ENCODE data around the gene TCF12. TPM values are rescaled to one million over a fixed set of nuclear protein-coding genes. Genes with fewer than 3 reads are reported as not detected.

The TCF12 gene
- total RNA-seq, 2 experiments from 2014 or later, result 63.4 to 70.7 TPM

DNA sequence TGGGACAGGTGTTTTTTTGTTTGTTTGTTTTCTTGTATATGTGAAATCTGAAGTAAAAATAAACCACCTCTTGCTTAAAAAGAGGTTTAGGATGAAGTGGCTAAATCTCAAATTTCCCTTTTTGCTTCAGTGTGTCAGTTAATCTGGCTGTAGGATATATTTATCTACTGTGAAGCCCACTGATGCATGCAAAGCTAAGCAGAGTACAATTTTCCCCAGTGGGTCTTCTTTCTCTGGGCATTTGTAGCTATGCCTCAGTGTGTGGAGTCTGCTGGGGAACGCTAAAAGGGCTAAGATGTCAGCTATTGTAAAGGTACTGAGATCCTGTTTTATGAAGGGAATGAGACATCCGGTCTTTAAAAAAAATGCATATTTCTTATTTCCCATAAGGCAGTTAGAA, 190.6 kb downstream of the TCF12 start:
- H3K4me3 Mint-ChIP-seq, result no peak overlapping the region
- no peaks in the 10 kb centered on the region for H3K9me3 Mint-ChIP-seq (ENCODE audit: insufficient read depth)
- peaks cover 8% of the 10 kb centered on the region for H3K4me1 Mint-ChIP-seq (ENCODE audit: low read depth)
- ChIA-PET CTCF (interaction anchor here (1.2 kb wide), 1 partner anchor 104 kb away, joined by 3 read pairs; no protein-coding TSS in a partner anchor), POLR2A (no interaction called here)
- DNase-seq (no peak), ATAC-seq (no peak)
- no peak overlapping the region for H3K27ac Mint-ChIP-seq
- H3K36me3 Mint-ChIP-seq (ENCODE audit: low read depth), result peaks cover 10% of the 10 kb centered on the region
- no peaks in the 10 kb centered on the region for H3K27me3 Mint-ChIP-seq (ENCODE audit: low read depth)

DNA sequence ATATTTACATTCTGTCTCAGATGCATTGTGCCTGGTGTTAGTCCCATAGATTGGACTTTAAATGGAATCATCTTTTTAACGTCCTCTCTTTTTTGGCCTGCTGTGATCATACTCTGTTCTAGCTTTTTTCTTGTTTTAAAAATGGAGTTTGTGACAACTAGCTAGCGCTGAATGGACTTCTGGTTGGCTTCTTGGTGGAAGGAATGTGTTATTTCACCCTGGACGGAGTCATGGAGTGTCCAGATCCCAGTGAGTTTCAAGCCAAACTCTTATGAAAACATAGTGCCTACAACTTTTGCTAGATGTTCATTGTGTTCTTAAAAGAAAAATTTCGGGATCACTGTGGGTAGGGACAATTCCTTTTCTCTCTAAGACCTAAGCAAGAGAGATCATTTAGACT, 192.6 kb downstream of the TCF12 start:
- no peak overlapping the region for H3K4me3 Mint-ChIP-seq
- H3K36me3 Mint-ChIP-seq (ENCODE audit: low read depth), result peaks cover 4% of the 10 kb centered on the region
- CTCF ChIA-PET, result no interaction called here
- no peak for DNase-seq
- H3K27ac Mint-ChIP-seq, result no peak overlapping the region
- no peaks in the 10 kb centered on the region for H3K27me3 Mint-ChIP-seq (ENCODE audit: low read depth)
- H3K4me1 Mint-ChIP-seq (ENCODE audit: low read depth), result peaks cover 8% of the 10 kb centered on the region
- H3K9me3 Mint-ChIP-seq (ENCODE audit: insufficient read depth), result no peaks in the 10 kb centered on the region
- POLR2A ChIA-PET, result no interaction called here
- ATAC-seq, result no peak

DNA sequence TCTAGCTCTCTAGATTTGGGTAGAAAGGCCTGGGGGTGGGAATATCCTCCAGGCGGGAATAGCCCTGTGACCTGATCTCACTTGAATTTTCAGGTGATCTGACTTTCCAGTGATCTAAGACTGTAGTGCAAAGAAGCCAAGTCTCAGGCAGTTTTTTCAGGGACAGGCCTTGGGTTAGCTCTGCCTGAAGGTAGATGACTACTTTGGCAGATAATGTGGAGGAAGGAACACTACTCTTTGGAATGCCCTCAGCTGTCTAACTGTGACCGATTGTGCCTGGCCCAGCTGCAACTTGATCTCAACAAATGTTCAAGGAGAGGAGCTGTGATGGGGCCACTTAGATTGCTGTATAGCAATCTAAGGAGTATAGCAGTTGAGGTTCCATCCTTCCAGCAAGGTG, 193.7 kb downstream of the TCF12 start:
- Mint-ChIP-seq H3K27me3 (ENCODE audit: low read depth) (no peaks in the 10 kb centered on the region), H3K4me1 (ENCODE audit: low read depth) (peaks cover 8% of the 10 kb centered on the region), H3K36me3 (ENCODE audit: low read depth) (no peaks in the 10 kb centered on the region), H3K4me3 (no peak overlapping the region), H3K27ac (no peak overlapping the region), H3K9me3 (ENCODE audit: insufficient read depth) (no peaks in the 10 kb centered on the region)
- ChIA-PET POLR2A (no interaction called here), CTCF (no interaction called here)
- ATAC-seq (no peak), DNase-seq (no peak)

DNA sequence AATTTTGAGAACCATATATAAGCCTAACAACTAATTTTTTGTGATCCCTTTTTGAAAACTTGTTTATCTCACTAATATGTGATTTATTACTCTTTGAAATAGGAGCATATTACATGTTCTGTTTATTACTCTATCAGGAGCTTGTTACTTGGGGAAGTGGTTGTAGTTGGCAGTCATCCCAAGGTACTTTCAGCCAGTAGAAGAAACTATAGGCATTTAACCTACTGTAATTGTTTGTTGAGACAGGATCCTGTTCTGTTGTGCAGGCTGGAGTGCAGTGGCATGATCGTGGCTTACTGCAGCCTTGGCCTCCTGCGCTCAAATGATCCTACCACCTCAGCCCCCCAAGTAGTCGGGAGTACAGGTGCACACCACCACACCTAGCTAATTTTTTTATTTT, 195.6 kb downstream of the TCF12 start:
- ATAC-seq (no peak), DNase-seq (no peak)
- CTCF ChIA-PET, result interaction anchor here (1.3 kb wide), 1 partner anchor 196 kb away, joined by 5 read pairs; the partner anchor contains the start of gene TCF12
- Mint-ChIP-seq H3K4me3 (no peak overlapping the region), H3K36me3 (ENCODE audit: low read depth) (no peaks in the 10 kb centered on the region), H3K9me3 (ENCODE audit: insufficient read depth) (no peaks in the 10 kb centered on the region), H3K27me3 (ENCODE audit: low read depth) (no peaks in the 10 kb centered on the region), H3K27ac (no peak overlapping the region), H3K4me1 (ENCODE audit: low read depth) (peaks cover 14% of the 10 kb centered on the region)
- POLR2A ChIA-PET, result no interaction called here

DNA sequence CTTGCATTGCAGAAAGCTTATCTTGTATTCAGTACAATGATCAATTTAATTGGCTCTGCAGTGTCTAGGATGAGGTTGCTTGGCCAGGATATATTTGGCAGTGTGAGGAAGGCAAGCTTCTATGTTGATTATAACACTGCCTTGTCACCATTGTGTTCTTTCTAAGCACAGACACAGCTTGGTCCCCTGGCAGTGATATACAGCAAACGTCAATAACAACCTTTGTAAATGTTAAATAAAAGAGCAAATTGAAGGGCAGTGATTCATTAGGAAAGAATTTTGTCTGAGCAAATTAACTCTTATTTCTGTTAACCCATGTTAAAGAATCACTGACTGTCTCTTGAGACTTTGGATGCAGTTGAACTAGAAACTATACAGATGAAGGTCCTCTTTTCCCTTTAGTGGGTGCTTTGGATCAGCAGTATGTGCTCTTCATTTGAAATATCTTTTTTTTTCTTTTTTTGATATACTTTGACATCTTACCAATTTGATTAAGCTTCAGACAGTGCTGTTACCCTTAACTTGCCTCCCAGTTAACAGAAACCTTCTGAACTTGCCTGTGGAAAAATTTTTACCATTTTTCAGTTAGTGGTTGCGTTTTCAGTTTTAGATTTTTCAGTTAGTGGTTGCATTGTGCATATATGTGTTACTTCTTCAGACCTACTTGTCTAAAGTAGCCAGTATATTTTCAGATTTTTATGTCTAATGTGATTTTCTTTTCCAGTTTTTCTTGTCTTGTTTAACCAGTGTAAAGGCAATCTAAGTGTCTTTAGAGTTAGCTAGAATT, 199.8 kb downstream of the TCF12 start:
- ATAC-seq (no peak), DNase-seq (no peak)
- CTCF ChIA-PET, result interaction anchor here (0.7 to 3.7 kb wide), 4 partner anchors 11 to 29 kb away, joined by 3 to 11 read pairs (median 3); no protein-coding TSS in a partner anchor
- H3K27ac Mint-ChIP-seq, result peak overlapping the region; percentile 40
- no peaks in the 10 kb centered on the region for H3K9me3 Mint-ChIP-seq (ENCODE audit: insufficient read depth)
- no peak overlapping the region for H3K4me3 Mint-ChIP-seq
- no peaks in the 10 kb centered on the region for H3K27me3 Mint-ChIP-seq (ENCODE audit: low read depth)
- peaks cover 31% of the 10 kb centered on the region for H3K4me1 Mint-ChIP-seq (ENCODE audit: low read depth)
- H3K36me3 Mint-ChIP-seq (ENCODE audit: low read depth), result peaks cover 3% of the 10 kb centered on the region
- POLR2A ChIA-PET, result no interaction called here

DNA sequence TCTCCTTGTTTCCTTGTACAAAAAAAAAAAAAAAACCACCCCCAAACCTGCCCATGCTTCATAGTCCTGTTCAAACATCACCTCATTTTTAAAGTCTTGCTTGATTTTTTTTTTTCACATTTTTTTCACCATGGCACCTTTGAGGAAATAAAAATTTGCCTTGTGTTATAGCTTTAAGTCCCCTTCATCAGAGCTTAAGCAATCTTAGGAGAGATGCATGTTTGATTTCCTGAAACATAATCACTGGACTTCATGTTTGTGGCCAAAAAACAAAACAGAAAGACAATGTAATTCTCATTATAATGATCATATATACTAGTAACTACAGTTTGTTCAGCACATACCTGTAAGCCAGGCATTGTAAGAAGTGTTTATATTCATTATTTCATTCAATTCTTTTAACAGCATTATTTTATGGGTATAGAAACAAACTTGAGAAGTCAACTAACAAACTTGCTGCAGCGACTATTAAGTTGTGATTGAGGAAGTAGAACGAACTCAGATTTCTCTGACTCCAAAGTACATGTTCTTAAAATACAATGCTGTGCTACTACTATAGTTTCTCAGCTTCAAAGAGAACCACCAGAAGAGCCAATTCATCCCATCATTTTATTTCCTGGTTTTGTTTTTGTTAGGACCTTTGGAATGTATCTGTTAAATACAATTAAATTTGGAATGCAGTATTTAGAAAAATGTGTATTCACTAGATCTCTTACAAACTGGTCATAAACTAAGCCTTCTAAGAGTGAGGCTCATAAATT, 203.8 kb downstream of the TCF12 start:
- no peak for DNase-seq

DNA sequence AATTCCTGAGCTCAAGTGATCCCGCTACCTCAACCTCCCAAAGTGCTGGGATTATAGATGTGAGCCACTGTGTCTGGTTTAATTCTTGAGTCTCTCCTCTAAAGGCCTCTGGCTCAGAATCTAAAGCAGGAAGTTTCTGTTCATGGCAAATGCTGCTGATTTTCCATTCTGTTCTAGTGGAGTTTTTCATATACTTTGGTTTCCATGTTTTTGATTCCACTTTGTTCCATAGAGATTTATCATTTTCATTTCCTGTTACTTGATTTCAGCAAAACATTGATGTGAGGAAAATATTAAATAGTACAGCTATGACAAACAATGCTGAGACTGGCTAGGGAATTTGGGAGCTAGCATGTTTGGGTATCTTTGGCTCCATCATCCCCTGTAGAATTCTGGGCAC, 205.6 kb downstream of the TCF12 start:
- H3K4me1 Mint-ChIP-seq (ENCODE audit: low read depth), result peaks cover 23% of the 10 kb centered on the region
- H3K36me3 Mint-ChIP-seq (ENCODE audit: low read depth), result peaks cover 16% of the 10 kb centered on the region
- DNase-seq (no peak), ATAC-seq (no peak)
- H3K27me3 Mint-ChIP-seq (ENCODE audit: low read depth), result no peaks in the 10 kb centered on the region
- H3K4me3 Mint-ChIP-seq, result no peak overlapping the region
- no peaks in the 10 kb centered on the region for H3K9me3 Mint-ChIP-seq (ENCODE audit: insufficient read depth)
- POLR2A ChIA-PET, result no interaction called here
- no peak overlapping the region for H3K27ac Mint-ChIP-seq
- CTCF ChIA-PET, result interaction anchor here (1.7 to 1.9 kb wide), 2 partner anchors 14 to 21 kb away, joined by 3 to 6 read pairs; no protein-coding TSS in a partner anchor

More for the DNA sequence above, 203.8 kb downstream of the TCF12 start:
- Mint-ChIP-seq H3K4me1 (ENCODE audit: low read depth) (peaks cover 31% of the 10 kb centered on the region), H3K4me3 (no peak overlapping the region), H3K9me3 (ENCODE audit: insufficient read depth) (no peaks in the 10 kb centered on the region), H3K36me3 (ENCODE audit: low read depth) (peaks cover 14% of the 10 kb centered on the region), H3K27ac (no peak overlapping the region), H3K27me3 (ENCODE audit: low read depth) (no peaks in the 10 kb centered on the region)
- ATAC-seq, result no peak
- ChIA-PET POLR2A (no interaction called here), CTCF (interaction anchor here (0.8 to 1.9 kb wide), 3 partner anchors 14 to 22 kb away, joined by 3 to 5 read pairs (median 3); no protein-coding TSS in a partner anchor)

DNA sequence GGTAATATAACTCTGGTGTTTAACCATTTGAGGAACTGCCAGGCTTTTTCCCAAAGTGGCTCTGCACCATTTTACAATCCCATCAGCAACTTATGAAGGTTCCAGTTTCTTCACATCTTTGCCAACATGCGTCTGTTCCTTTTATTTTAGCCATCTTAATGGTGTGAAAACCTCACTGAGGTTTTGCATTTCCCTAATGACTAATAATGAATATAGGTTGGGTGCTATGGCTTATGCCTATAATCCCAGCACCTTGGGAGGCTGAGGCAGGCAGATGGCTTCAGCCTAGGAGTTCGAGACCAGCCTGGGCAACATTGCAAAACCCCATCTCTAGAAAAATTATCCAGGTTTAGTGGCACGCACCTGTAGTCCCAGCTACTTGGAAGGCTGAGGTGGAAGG, 210.6 kb downstream of the TCF12 start:
- no peak for DNase-seq
- POLR2A ChIA-PET, result no interaction called here
- Mint-ChIP-seq H3K27me3 (ENCODE audit: low read depth) (no peaks in the 10 kb centered on the region), H3K36me3 (ENCODE audit: low read depth) (peaks cover 14% of the 10 kb centered on the region), H3K4me1 (ENCODE audit: low read depth) (peaks cover 37% of the 10 kb centered on the region), H3K9me3 (ENCODE audit: insufficient read depth) (no peaks in the 10 kb centered on the region), H3K4me3 (no peak overlapping the region), H3K27ac (no peak overlapping the region)
- CTCF ChIA-PET, result interaction anchor here (1.6 kb wide), 1 partner anchor 9 kb away, joined by 3 read pairs; no protein-coding TSS in a partner anchor
- no peak for ATAC-seq

DNA sequence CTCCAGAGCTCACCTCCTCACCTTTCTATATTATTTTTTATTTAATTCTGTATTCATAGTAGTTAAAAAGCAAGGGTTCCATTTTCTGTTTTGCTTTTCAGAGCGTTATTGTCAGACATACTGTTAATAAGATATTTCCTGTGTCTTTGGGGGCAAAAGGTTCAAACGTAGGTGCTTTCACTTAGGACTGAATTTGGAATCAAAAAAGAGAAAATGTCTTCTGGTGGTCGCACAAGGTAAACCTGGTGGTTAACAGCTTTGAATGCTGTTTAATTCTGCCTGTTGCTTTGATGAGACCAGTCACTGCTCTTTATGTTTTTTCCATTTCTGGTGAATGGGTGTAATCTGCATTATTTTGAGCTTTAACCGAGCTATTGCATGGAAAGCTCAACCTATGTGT, 212.5 kb downstream of the TCF12 start:
- POLR2A ChIA-PET, result interaction anchor here (0.9 kb wide), 1 partner anchor 213 kb away, joined by 3 read pairs; the partner anchor contains the start of gene TCF12
- peaks cover 49% of the 10 kb centered on the region for H3K4me1 Mint-ChIP-seq (ENCODE audit: low read depth)
- H3K27me3 Mint-ChIP-seq (ENCODE audit: low read depth), result no peaks in the 10 kb centered on the region
- CTCF ChIA-PET, result interaction anchor here (1.7 to 2.5 kb wide), 2 partner anchors 11 to 176 kb away, joined by 4 to 11 read pairs; no protein-coding TSS in a partner anchor
- H3K4me3 Mint-ChIP-seq, result peak overlapping the region; percentile 34
- ATAC-seq (peak; percentile 39), DNase-seq (no peak)
- peak overlapping the region; percentile 46 for H3K27ac Mint-ChIP-seq
- H3K36me3 Mint-ChIP-seq (ENCODE audit: low read depth), result peaks cover 8% of the 10 kb centered on the region
- no peaks in the 10 kb centered on the region for H3K9me3 Mint-ChIP-seq (ENCODE audit: insufficient read depth)

DNA sequence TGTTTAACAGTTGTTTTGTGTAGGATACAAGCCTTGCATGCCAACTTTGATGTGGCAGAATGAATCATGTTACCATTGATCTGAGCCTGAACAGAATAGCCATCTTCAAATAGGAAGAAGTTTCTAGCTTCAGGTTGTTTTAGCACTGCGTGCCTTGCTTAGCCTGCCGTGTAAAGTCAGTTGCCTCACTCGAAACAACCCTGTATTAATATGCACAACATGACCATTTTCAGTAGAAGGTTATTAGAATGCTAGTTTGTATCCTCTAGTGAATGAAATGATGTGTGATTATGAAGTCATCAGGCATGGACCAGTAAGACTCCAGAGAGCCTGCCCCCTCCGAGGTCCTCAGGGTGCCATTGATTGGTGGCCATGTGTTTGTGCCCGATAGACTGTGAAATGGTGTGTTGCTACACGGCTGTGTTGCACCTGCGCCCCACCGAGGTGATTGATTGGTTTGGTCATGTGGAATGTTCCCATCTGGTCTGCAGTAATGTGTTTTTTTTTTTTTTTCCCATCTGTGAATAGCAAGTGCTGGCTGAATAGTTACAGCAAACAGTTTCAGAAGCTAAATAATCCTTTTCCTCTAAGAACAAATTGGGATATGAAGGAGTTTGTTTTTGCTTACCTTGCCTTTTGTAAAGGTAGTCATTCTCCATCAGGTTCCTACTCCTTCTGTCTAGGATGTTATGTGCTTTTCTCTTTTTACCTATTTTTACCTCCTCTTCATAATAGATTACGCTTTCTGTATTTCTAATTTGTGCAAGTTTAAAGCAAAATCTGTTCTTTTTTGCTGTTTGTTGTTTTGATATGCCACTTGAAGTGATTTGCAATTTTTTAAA, 214.9 kb downstream of the TCF12 start:
- H3K4me1 Mint-ChIP-seq (ENCODE audit: low read depth), result peaks cover 53% of the 10 kb centered on the region
- no peak overlapping the region for H3K4me3 Mint-ChIP-seq
- H3K36me3 Mint-ChIP-seq (ENCODE audit: low read depth), result peaks cover 5% of the 10 kb centered on the region
- peak; percentile 64 for ATAC-seq
- ChIA-PET POLR2A (interaction anchor here (2.0 kb wide), 1 partner anchor 214 kb away, joined by 6 read pairs; the partner anchor contains the start of gene TCF12), CTCF (interaction anchor here (0.8 to 1.4 kb wide), 3 partner anchors 12 to 29 kb away, joined by 3 to 9 read pairs (median 4); no protein-coding TSS in a partner anchor)
- no peak overlapping the region for H3K27ac Mint-ChIP-seq
- no peak for DNase-seq
- no peaks in the 10 kb centered on the region for H3K27me3 Mint-ChIP-seq (ENCODE audit: low read depth)
- H3K9me3 Mint-ChIP-seq (ENCODE audit: insufficient read depth), result no peaks in the 10 kb centered on the region

DNA sequence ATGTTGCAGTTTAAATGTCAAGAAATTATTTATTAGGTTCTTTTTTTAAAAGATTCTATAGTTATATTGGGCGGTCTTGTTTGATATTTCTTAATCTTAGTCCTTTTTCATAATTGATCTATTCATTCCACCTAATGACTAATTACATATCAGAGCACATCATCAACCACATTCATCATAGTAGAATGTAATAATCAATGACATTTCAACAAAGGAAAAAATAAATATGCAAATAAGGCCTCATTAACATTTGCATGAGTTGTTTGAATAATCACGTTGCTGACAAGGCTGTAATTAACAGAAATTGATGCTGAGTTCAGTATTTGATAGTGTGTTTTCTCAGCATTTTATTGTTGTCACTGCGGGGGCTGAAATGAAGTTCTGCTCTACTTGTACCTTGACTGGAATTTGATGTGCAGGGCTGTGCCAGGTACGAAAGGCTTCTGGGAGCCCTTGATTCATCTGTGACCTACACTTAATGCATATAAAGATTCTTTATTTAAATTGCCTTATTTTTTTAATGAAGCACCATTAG, 215.7 kb downstream of the TCF12 start:
- Mint-ChIP-seq H3K4me1 (ENCODE audit: low read depth) (peaks cover 48% of the 10 kb centered on the region), H3K27me3 (ENCODE audit: low read depth) (no peaks in the 10 kb centered on the region), H3K36me3 (ENCODE audit: low read depth) (peaks cover 4% of the 10 kb centered on the region), H3K9me3 (ENCODE audit: insufficient read depth) (no peaks in the 10 kb centered on the region), H3K4me3 (no peak overlapping the region), H3K27ac (no peak overlapping the region)
- DNase-seq (no peak), ATAC-seq (no peak)
- ChIA-PET POLR2A (interaction anchor here (2.0 kb wide), 1 partner anchor 215 kb away, joined by 6 read pairs; the partner anchor contains the start of gene TCF12), CTCF (interaction anchor here (0.7 to 3.1 kb wide), 4 partner anchors 12 to 98 kb away, joined by 3 to 33 read pairs (median 4); no protein-coding TSS in a partner anchor)

All from activated CD8-positive, alpha-beta T cell treated with anti-CD3 and anti-CD28 coated beads, Interleukin-2, amount 10 ng/mL, durations not matched to agents 7 days and 5 days (primary cell).